ENCODE measurements around the gene SLC38A3.
A peak's percentile ranks its signal among the peaks of the same experiment; 100 is the strongest.

SLC38A3 gene

GRCh38 chr3:50263478-50264382 lies 58.7 kb downstream of the SLC38A3 start:
- Histone ChIP-seq H3K36me3 (ENCODE audit: low read depth) (peaks cover 6% of the 10 kb centered on the region; the same call in 1 of the 2 replicates), H3K9me3 (ENCODE audit: severe bottlenecking) (no peaks in the 10 kb centered on the region), H3K27me3 (ENCODE audit: insufficient read depth, poor library complexity, severe bottlenecking) (no peaks in the 10 kb centered on the region), H3K27ac (ENCODE audit: poor library complexity, severe bottlenecking) (peak overlapping the region; percentile 93), H3K4me1 (ENCODE audit: insufficient read depth, poor library complexity, severe bottlenecking) (peaks cover 31% of the 10 kb centered on the region), H3K4me3 (ENCODE audit: severe bottlenecking) (no peak overlapping the region)
- DNase-seq (ENCODE audit: low spot score): no peak
- no peak for ATAC-seq (ENCODE audit: low read depth)
- TF ChIP-seq CTCF (IDR thresholded peaks at IDR 0.05; ENCODE audit: poor library complexity, severe bottlenecking): no peak

- Histone ChIP-seq H3K27me3 (ENCODE audit: insufficient read depth, poor library complexity, severe bottlenecking) (no peaks in the 10 kb centered on the region), H3K4me3 (ENCODE audit: severe bottlenecking) (no peak overlapping the region), H3K9me3 (ENCODE audit: severe bottlenecking) (no peaks in the 10 kb centered on the region), H3K4me1 (ENCODE audit: insufficient read depth, poor library complexity, severe bottlenecking) (peaks cover 32% of the 10 kb centered on the region), H3K36me3 (ENCODE audit: low read depth) (peaks cover under 1% of the 10 kb centered on the region; the same call in 1 of the 2 replicates), H3K27ac (ENCODE audit: poor library complexity, severe bottlenecking) (peak overlapping the region; percentile 93)
- DNase-seq (ENCODE audit: low spot score) (peak; percentile 87), ATAC-seq (ENCODE audit: low read depth) (peak; percentile 41)
- TF ChIP-seq CTCF (IDR thresholded peaks at IDR 0.05; ENCODE audit: poor library complexity, severe bottlenecking): no peak
Observed at GRCh38 chr3:50264383-50264963, 59.4 kb downstream of the SLC38A3 start.

GRCh38 chr3:50264964-50265485 lies 60.0 kb downstream of the SLC38A3 start:
- Histone ChIP-seq H3K9me3 (ENCODE audit: severe bottlenecking) (no peaks in the 10 kb centered on the region), H3K27me3 (ENCODE audit: insufficient read depth, poor library complexity, severe bottlenecking) (no peaks in the 10 kb centered on the region), H3K4me3 (ENCODE audit: severe bottlenecking) (no peak overlapping the region), H3K36me3 (ENCODE audit: low read depth) (no peaks in the 10 kb centered on the region), H3K4me1 (ENCODE audit: insufficient read depth, poor library complexity, severe bottlenecking) (peaks cover 29% of the 10 kb centered on the region), H3K27ac (ENCODE audit: poor library complexity, severe bottlenecking) (peak overlapping the region; percentile 93)
- ATAC-seq (ENCODE audit: low read depth): peak; percentile 2; the same call in 2 of the 3 replicates
- TF ChIP-seq CTCF (IDR thresholded peaks at IDR 0.05; ENCODE audit: poor library complexity, severe bottlenecking): no peak
- DNase-seq (ENCODE audit: low spot score): no peak

GRCh38 chr3:50265571-50265970 lies 60.5 kb downstream of the SLC38A3 start:
- no peaks in the 10 kb centered on the region for H3K27me3 ChIP-seq (ENCODE audit: insufficient read depth, poor library complexity, severe bottlenecking)
- peak; percentile 23 for DNase-seq (ENCODE audit: low spot score)
- no peaks in the 10 kb centered on the region for H3K9me3 ChIP-seq (ENCODE audit: severe bottlenecking)
- H3K27ac ChIP-seq (ENCODE audit: poor library complexity, severe bottlenecking): peak overlapping the region; percentile 93
- no peak for ATAC-seq (ENCODE audit: low read depth)
- no peak overlapping the region for H3K4me3 ChIP-seq (ENCODE audit: severe bottlenecking)
- peaks cover 34% of the 10 kb centered on the region for H3K4me1 ChIP-seq (ENCODE audit: insufficient read depth, poor library complexity, severe bottlenecking)
- no peaks in the 10 kb centered on the region for H3K36me3 ChIP-seq (ENCODE audit: low read depth)
- no peak for TF ChIP-seq CTCF (IDR thresholded peaks at IDR 0.05; ENCODE audit: poor library complexity, severe bottlenecking)

Measured in RWPE2 (cell line).